Adrenal gland (tissue), 12 donors: Measurements from ENCODE around the gene SCAF11. TPM values are rescaled to one million over a fixed set of nuclear protein-coding genes. Genes with fewer than 3 reads are reported as not detected.
A peak's percentile ranks its signal among the peaks of the same experiment; 100 is the strongest.

ENCODE experiments used
- DNase-seq, 7 donors: peaks; one replicate each; pipeline ENCODE4 v3.0.0-alpha.2; 2019 to 2020
- H3K27ac ChIP-seq, 5 donors: fragments of 200-600 bp; sonication (generic) in 4 of 5; 1 replicate in 3 of 5; 2 replicates in 2 of 5; pipeline versions ENCODE4 v1.5.1 to v1.8.0; 2016 to 2020; ENCODE audit warnings: mild to moderate bottlenecking in 1 of 5
- H3K27me3 ChIP-seq: fragments of 200-600 bp; 2 replicates; pipeline ENCODE4 v1.8.0; 2021
- H3K36me3 ChIP-seq, 2 donors: fragments of 200-600 bp; replicated peaks in 1 of 2; 1 replicate in 1 of 2; 2 replicates in 1 of 2; pipeline versions ENCODE4 v1.5.1 to v1.8.0; 2018 to 2022
- H3K4me1 ChIP-seq, 2 donors: fragments of 200-600 bp; replicated peaks in 1 of 2; 1 replicate in 1 of 2; 2 replicates in 1 of 2; pipeline versions ENCODE4 v1.5.1 to v1.8.0; 2018 to 2021
- H3K4me3 ChIP-seq, 4 donors: fragments of 200-600 bp; sonication (generic) in 3 of 4; one replicate each; pipeline ENCODE4 v1.5.1; 2016 to 2018
- H3K9me3 ChIP-seq, 3 donors: fragments of 200-600 bp; sonication (generic) in 1 of 3; replicated peaks in 1 of 3; 1 replicate in 2 of 3; 2 replicates in 1 of 3; pipeline versions ENCODE4 v1.5.1 to v1.8.0; 2016 to 2021
- CTCF ChIP-seq, 6 experiments: fragments of 450-650 bp in 4 of 6; fragments of 200-600 bp in 2 of 6; sonication (generic) in 1 of 6; IDR thresholded peaks; 1 replicate in 5 of 6; 2 replicates in 1 of 6; pipeline versions ENCODE4 v1.5.1 to v1.8.0; 2016 to 2021; ENCODE audit warnings: antibody characterized with exemption in 6 of 6, mild to moderate bottlenecking in 2 of 6, moderate library complexity in 1 of 6
- POLR2A ChIP-seq, 2 donors: fragments of 450-650 bp; IDR thresholded peaks; one replicate each; pipeline ENCODE4 v1.6.1; 2017; ENCODE audit warnings: antibody characterized with exemption in 2 of 2, mild to moderate bottlenecking in 2 of 2, moderate library complexity in 1 of 2
- WGBS, 4 donors: extraction: QIAGEN DNeasy Blood & Tissue Kit in 2 of 4; methylation state at CpG; one replicate each; pipeline versions ENCODE4 v1.1.5 to v1.1.7; 2013 to 2017; 5-methylcytosine and 5-hydroxymethylcytosine counted together
- intact Hi-C, 2 donors: fragments of 100-400 bp; cut with DNase I; formaldehyde crosslinking; loops; one replicate each; pipeline versions ENCODE4 v1.14.1 to v1.15.0; 2022 to 2023
- polyA plus RNA-seq, 3 donors: library from polyadenylated mRNA; stranded (reverse); fragments of 200-250 nt in 2 of 3; fragments of 350-450 nt in 1 of 3; fragmentation: Illumina TruSeq in 1 of 3; extraction: RNeasy Lipid Tissue Mini Kit (QIAGEN cat#74804) in 1 of 3; gene quantifications; one replicate each; pipeline ENCODE4 v1.2.3, GENCODE V29; 2013 to 2014
- total RNA-seq, 9 donors: library from RNA; depleted of rRNA in 4 of 9; stranded (reverse); fragments of >200 nt in 4 of 9; fragments of 120-200 nt in 1 of 9; fragmentation: NEBNext Ultra II Directional in 1 of 9; extraction: Animal tissue kit (Norgen Biotek cat#: 25700) in 1 of 9; gene quantifications; one replicate each; pipeline versions ENCODE4 v1.1.0 to v1.2.4, GENCODE V29; 2013 to 2023
- donor health status: healthy with polysubstance abuse.
- donor health status: Bipolar disorder and iron deficiency.
- donor health status: DM: yes; HTN: yes; CAD: no.
- donor health status: DM: no; HTN: no; CAD: no.
- donor health status: DM: no; HTN: no; CAD: no.
- donor health status: DM: yes; HTN: yes; CAD: no.

SCAF11 gene
- total and polyA plus RNA-seq, 12 donors: 19.1 to 170 (median 85.1) TPM

GRCh38 chr12:45974171-45974719 lies 16.1 kb downstream of the SCAF11 start:
- no peak for TF ChIP-seq CTCF (IDR thresholded peaks at IDR 0.05)
- TF ChIP-seq POLR2A (IDR thresholded peaks at IDR 0.05): no peak
- Histone ChIP-seq H3K36me3 (peaks cover 0 to 6% of the 10 kb centered on the region in 2 donors), H3K27me3 (no peaks in the 10 kb centered on the region), H3K27ac (peak overlapping the region in 1 of 5 donors; percentile 52), H3K4me1 (peaks cover 5 to 65% of the 10 kb centered on the region in 2 donors), H3K9me3 (no peaks in the 10 kb centered on the region), H3K4me3 (no peak overlapping the region)
- DNase-seq: no peak
- intact Hi-C loops: no loop called here

- H3K27me3 ChIP-seq: no peaks in the 10 kb centered on the region
- no peak for DNase-seq
- intact Hi-C loops: no loop called here
- peaks cover 0 to 6% of the 10 kb centered on the region in 2 donors for H3K36me3 ChIP-seq
- TF ChIP-seq CTCF (IDR thresholded peaks at IDR 0.05): no peak
- TF ChIP-seq POLR2A (IDR thresholded peaks at IDR 0.05): no peak
- H3K9me3 ChIP-seq: no peaks in the 10 kb centered on the region
- WGBS, 4 donors: 11 to 28% (median 23%) methylated on average over 2 of the region's 2 CpGs
- H3K4me3 ChIP-seq: no peak overlapping the region
- H3K4me1 ChIP-seq: peaks cover 5 to 61% of the 10 kb centered on the region in 2 donors
- H3K27ac ChIP-seq: peak overlapping the region in 3 of 5 donors; percentile 4 to 63 (median 52)
These were observed 16.8 kb downstream of the SCAF11 start for GRCh38 chr12:45973526-45973925.

GRCh38 chr12:45970391-45970790 lies 20.0 kb downstream of the SCAF11 start:
- TF ChIP-seq CTCF (IDR thresholded peaks at IDR 0.05) (no peak), POLR2A (IDR thresholded peaks at IDR 0.05) (no peak)
- H3K4me1 ChIP-seq: peaks cover 13 to 55% of the 10 kb centered on the region in 2 donors
- peaks cover 0 to 6% of the 10 kb centered on the region in 2 donors for H3K36me3 ChIP-seq
- DNase-seq: no peak
- H3K4me3 ChIP-seq: no peak overlapping the region
- no peak overlapping the region for H3K27ac ChIP-seq
- H3K9me3 ChIP-seq: no peaks in the 10 kb centered on the region
- intact Hi-C loops: no loop called here
- H3K27me3 ChIP-seq: no peaks in the 10 kb centered on the region
- WGBS, 4 donors: 92 to 98% (median 96%) methylated on average over 1 of the region's 1 CpG

GRCh38 chr12:45969084-45969483 lies 21.3 kb downstream of the SCAF11 start:
- no peak overlapping the region for H3K27ac ChIP-seq
- TF ChIP-seq CTCF (IDR thresholded peaks at IDR 0.05) (no peak), POLR2A (IDR thresholded peaks at IDR 0.05) (no peak)
- WGBS, 4 donors: 39 to 92% (median 67%) methylated on average over 1 to 2 of the region's 2 CpGs
- no peaks in the 10 kb centered on the region for H3K27me3 ChIP-seq
- intact Hi-C loops: no loop called here
- peaks cover 0 to 6% of the 10 kb centered on the region in 2 donors for H3K36me3 ChIP-seq
- no peak for DNase-seq
- no peaks in the 10 kb centered on the region for H3K9me3 ChIP-seq
- H3K4me3 ChIP-seq: no peak overlapping the region
- peaks cover 13 to 48% of the 10 kb centered on the region in 2 donors for H3K4me1 ChIP-seq
